Measurements from ENCODE around the gene UGT1A10. TPM values are rescaled to one million over a fixed set of nuclear protein-coding genes. Genes with fewer than 3 reads are reported as not detected.

The UGT1A10 gene
- total and polyA plus RNA-seq, 2 donors (not counting 1 experiment from before 2014, with no cell fraction given): not detected

DNA sequence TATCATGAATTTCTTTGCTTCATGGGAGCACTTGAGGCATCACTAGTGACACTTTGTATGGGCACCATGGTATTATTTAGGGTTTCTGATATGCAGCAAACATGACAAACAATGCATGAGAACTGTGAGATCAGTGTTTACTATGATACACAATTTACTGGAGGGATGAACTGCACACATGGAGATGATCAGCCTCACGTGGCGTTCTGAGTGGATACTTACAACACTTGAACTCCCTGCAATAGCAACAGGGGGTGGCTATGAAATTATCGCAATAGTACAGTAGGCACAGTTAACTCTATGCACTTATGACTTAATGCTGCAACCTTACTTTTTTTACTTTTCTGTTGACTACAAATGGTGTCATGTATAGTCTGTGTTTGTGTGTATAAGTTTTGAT is 37.3 kb upstream of the UGT1A10 start:
- no peaks in the 10 kb centered on the region for H3K4me1 ChIP-seq (ENCODE audit: control insufficient read depth in 2 of 2, insufficient read depth in 2 of 2, low read length in 2 of 2)
- H3K27me3 ChIP-seq (replicated peaks in 1 of 4; ENCODE audit: control extremely low read depth in 1 of 4, control insufficient read depth in 3 of 4, insufficient read depth in 4 of 4, low read length in 3 of 4): peaks cover 0 to 6% (median 4%) of the 10 kb centered on the region in 4 experiments
- ATAC-seq (ENCODE audit: low read depth) (no peak), DNase-seq (no peak)
- peaks cover 6% of the 10 kb centered on the region for H3K4me1 Mint-ChIP-seq
- H3K9ac ChIP-seq (ENCODE audit: low read length): no peak overlapping the region
- no peak overlapping the region for H3K27ac ChIP-seq (ENCODE audit: low read length in 2 of 2)
- ChIA-PET CTCF (interaction anchor here (0.7 kb wide), 1 partner anchor 1663 kb away, joined by 5 read pairs; no protein-coding TSS in a partner anchor), POLR2A (no interaction called here)
- no peak overlapping the region for H3K4me2 ChIP-seq (replicated peaks; ENCODE audit: low read depth, low read length, poor library complexity, severe bottlenecking)
- no peaks in the 10 kb centered on the region for H4K20me1 ChIP-seq (ENCODE audit: control insufficient read depth, insufficient read depth, low read length, poor library complexity, severe bottlenecking)
- peaks cover 0 to 3% (median 0%) of the 10 kb centered on the region in 3 donors for H3K9me3 ChIP-seq (ENCODE audit: control extremely low read depth in 1 of 3, control insufficient read depth in 2 of 3, insufficient read depth in 1 of 3, low read length in 2 of 3)
- TF ChIP-seq, protein P1, sequence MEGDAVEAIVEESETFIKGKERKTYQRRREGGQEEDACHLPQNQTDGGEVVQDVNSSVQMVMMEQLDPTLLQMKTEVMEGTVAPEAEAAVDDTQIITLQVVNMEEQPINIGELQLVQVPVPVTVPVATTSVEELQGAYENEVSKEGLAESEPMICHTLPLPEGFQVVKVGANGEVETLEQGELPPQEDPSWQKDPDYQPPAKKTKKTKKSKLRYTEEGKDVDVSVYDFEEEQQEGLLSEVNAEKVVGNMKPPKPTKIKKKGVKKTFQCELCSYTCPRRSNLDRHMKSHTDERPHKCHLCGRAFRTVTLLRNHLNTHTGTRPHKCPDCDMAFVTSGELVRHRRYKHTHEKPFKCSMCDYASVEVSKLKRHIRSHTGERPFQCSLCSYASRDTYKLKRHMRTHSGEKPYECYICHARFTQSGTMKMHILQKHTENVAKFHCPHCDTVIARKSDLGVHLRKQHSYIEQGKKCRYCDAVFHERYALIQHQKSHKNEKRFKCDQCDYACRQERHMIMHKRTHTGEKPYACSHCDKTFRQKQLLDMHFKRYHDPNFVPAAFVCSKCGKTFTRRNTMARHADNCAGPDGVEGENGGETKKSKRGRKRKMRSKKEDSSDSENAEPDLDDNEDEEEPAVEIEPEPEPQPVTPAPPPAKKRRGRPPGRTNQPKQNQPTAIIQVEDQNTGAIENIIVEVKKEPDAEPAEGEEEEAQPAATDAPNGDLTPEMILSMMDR (IDR thresholded peaks at IDR 0.05): no peak
- TF ChIP-seq EZH2 (IDR thresholded peaks at IDR 0.05; ENCODE audit: borderline replicate concordance, insufficient read depth, low read depth, low read length, poor library complexity, severe bottlenecking): no peak
- no peaks in the 10 kb centered on the region for H3K36me3 ChIP-seq (replicated peaks in 1 of 2; ENCODE audit: control extremely low read depth in 1 of 2, control insufficient read depth in 1 of 2, extremely low read depth in 1 of 2, insufficient read depth in 2 of 2, low read length in 1 of 2)
- no peak overlapping the region for H3K4me3 ChIP-seq (ENCODE audit: control extremely low read depth in 1 of 5, extremely low read depth in 1 of 5, insufficient read depth in 1 of 5, low read depth in 2 of 5, low read length in 4 of 5)
- intact Hi-C loops (cut with micrococcal nuclease): no loop called here
- peaks cover 16% of the 10 kb centered on the region for H3K27me3 Mint-ChIP-seq
- WGBS (ENCODE audit: insufficient coverage): 83% methylated on average over 2 of the region's 3 CpGs
- H3K4me3 Mint-ChIP-seq: no peak overlapping the region
- no peak overlapping the region for H2AFZ ChIP-seq (ENCODE audit: insufficient read depth, low read depth, low read length, poor library complexity, severe bottlenecking)
- no peaks in the 10 kb centered on the region for H3K79me2 ChIP-seq (ENCODE audit: control insufficient read depth, insufficient read depth, low read length)
- H3K27ac Mint-ChIP-seq: no peak overlapping the region
- peaks cover 10% of the 10 kb centered on the region for H3K9me3 Mint-ChIP-seq (ENCODE audit: insufficient read depth)

DNA sequence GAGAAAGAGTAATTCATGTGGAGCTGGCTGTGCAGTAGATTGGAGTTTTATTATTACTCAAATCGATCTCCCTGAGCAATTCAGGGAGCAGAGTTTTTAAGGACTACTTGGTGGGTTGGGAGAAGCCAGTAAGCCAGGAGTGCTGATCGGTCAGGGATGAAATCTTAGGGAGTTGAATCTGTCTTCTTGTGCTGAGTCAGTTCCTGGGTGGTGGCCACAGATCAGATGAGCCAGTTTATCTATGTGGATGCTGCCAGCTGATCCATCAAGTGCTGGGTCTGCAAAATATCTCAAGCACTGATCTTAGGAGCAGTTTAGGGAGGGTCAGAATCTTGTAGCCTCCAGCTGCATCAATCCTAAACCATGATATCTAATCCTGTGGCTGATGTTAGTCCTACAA is 35.9 kb upstream of the UGT1A10 start:
- CTCF ChIA-PET: no interaction called here
- Histone ChIP-seq H4K20me1 (ENCODE audit: control insufficient read depth, insufficient read depth, low read length, poor library complexity, severe bottlenecking) (no peaks in the 10 kb centered on the region), H3K9me3 (ENCODE audit: control extremely low read depth in 1 of 3, control insufficient read depth in 2 of 3, insufficient read depth in 1 of 3, low read length in 2 of 3) (peaks cover 0 to 3% (median 0%) of the 10 kb centered on the region in 3 donors), H2AFZ (ENCODE audit: insufficient read depth, low read depth, low read length, poor library complexity, severe bottlenecking) (no peak overlapping the region), H3K79me2 (ENCODE audit: control insufficient read depth, insufficient read depth, low read length) (no peaks in the 10 kb centered on the region), H3K4me1 (ENCODE audit: control insufficient read depth in 2 of 2, insufficient read depth in 2 of 2, low read length in 2 of 2) (no peaks in the 10 kb centered on the region), H3K27ac (ENCODE audit: low read length in 2 of 2) (no peak overlapping the region), H3K36me3 (replicated peaks in 1 of 2; ENCODE audit: control extremely low read depth in 1 of 2, control insufficient read depth in 1 of 2, extremely low read depth in 1 of 2, insufficient read depth in 2 of 2, low read length in 1 of 2) (no peaks in the 10 kb centered on the region), H3K4me2 (replicated peaks; ENCODE audit: low read depth, low read length, poor library complexity, severe bottlenecking) (no peak overlapping the region), H3K9ac (ENCODE audit: low read length) (no peak overlapping the region), H3K4me3 (ENCODE audit: control extremely low read depth in 1 of 5, extremely low read depth in 1 of 5, insufficient read depth in 1 of 5, low read depth in 2 of 5, low read length in 4 of 5) (no peak overlapping the region), H3K27me3 (replicated peaks in 1 of 4; ENCODE audit: control extremely low read depth in 1 of 4, control insufficient read depth in 3 of 4, insufficient read depth in 4 of 4, low read length in 3 of 4) (peaks cover 0 to 6% (median 4%) of the 10 kb centered on the region in 4 experiments)
- intact Hi-C loops (cut with micrococcal nuclease): no loop called here
- 95% methylated on average over 2 of the region's 2 CpGs for WGBS (ENCODE audit: insufficient coverage)
- Mint-ChIP-seq H3K4me1 (peaks cover 6% of the 10 kb centered on the region), H3K9me3 (ENCODE audit: insufficient read depth) (peaks cover 10% of the 10 kb centered on the region), H3K27ac (no peak overlapping the region), H3K27me3 (peaks cover 19% of the 10 kb centered on the region), H3K4me3 (no peak overlapping the region)
- DNase-seq (no peak), ATAC-seq (ENCODE audit: low read depth) (no peak)
- TF ChIP-seq, protein P1 (IDR thresholded peaks at IDR 0.05): no peak
- no peak for TF ChIP-seq EZH2 (IDR thresholded peaks at IDR 0.05; ENCODE audit: borderline replicate concordance, insufficient read depth, low read depth, low read length, poor library complexity, severe bottlenecking)
- POLR2A ChIA-PET: no interaction called here
